ENCODE measurements around the gene COL27A1. TPM values are rescaled to one million over a fixed set of nuclear protein-coding genes. Genes with fewer than 3 reads are reported as not detected.

COL27A1 gene
- total and polyA plus RNA-seq, 9 of the 15 experiments (the other 6 are each of a cell fraction or from before 2014, with no cell fraction given), result 0.07 TPM; not detected in 8

DNA sequence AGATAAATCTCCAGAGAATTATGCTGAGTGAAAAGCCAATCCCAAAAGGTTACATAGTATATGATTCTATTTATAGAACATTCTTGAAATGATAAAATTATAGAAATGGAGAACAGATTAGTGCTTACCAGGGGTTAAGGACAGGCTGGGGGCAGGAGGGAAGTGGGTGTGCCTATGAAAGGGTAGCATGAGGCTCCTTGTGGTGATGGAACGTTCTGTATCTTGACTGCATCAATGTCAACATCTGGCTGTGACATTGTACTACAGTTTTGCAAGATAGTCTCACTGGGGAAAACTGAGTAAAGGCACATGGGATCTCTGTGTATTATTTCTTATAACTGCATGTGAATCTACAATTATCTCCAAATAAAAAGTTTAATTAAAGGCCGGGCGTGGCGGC is 196.6 kb downstream of the COL27A1 start:
- 74% methylated on average over 4 of the region's 4 CpGs for WGBS (ENCODE audit: insufficient coverage, low coverage, missing lambda C conversion rate)
- Histone ChIP-seq H3K9ac (ENCODE audit: insufficient read depth in 1 of 2, low read depth in 2 of 2, low read length in 2 of 2) (no peak overlapping the region), H2AFZ (ENCODE audit: low read depth, low read length) (no peak overlapping the region), H3K4me1 (replicated peaks in 1 of 2; ENCODE audit: control insufficient read depth in 2 of 2, insufficient read depth in 2 of 2, low read length in 2 of 2) (peaks cover 13 to 14% of the 10 kb centered on the region in 2 experiments; a peak in 4 of 5 replicates), H3K9me3 (replicated peaks; ENCODE audit: control insufficient read depth, insufficient read depth, low read depth, low read length) (no peaks in the 10 kb centered on the region), H3K4me2 (ENCODE audit: insufficient read depth, low read length) (no peak overlapping the region), H4K20me1 (replicated peaks; ENCODE audit: control insufficient read depth, insufficient read depth, low read length) (no peaks in the 10 kb centered on the region), H3K79me2 (ENCODE audit: control insufficient read depth, insufficient read depth, low read length) (no peaks in the 10 kb centered on the region), H3K36me3 (ENCODE audit: control insufficient read depth, insufficient read depth, low read length) (peaks cover 8% of the 10 kb centered on the region; the same call in 1 of the 3 replicates), H3K27me3 (ENCODE audit: control insufficient read depth in 2 of 2, insufficient read depth in 2 of 2, low read length in 2 of 2) (no peaks in the 10 kb centered on the region), H3K27ac (ENCODE audit: extremely low read depth, low read depth, low read length) (no peak overlapping the region), H3K4me3 (no peak overlapping the region), H3K9me1 (ENCODE audit: control insufficient read depth, insufficient read depth, low read length) (no peaks in the 10 kb centered on the region)
- DNase-seq (ENCODE audit: extremely low read depth in 1 of 4, low spot score in 3 of 4) (no peak), ATAC-seq (no peak), FAIRE-seq (no peak)
- POLR2A ChIA-PET, result interaction anchor here (0.7 to 2.8 kb wide), 4 partner anchors 9 to 16 kb away, joined by 3 to 11 read pairs (median 4); no protein-coding TSS in a partner anchor
- BruUV-seq (replicated peaks), result no TSS peak
- TF ChIP-seq EWSR1 (IDR thresholded peaks at IDR 0.05; ENCODE audit: borderline replicate concordance, low read depth, partially characterized antibody), result no peak
- TF ChIP-seq, protein P1, sequence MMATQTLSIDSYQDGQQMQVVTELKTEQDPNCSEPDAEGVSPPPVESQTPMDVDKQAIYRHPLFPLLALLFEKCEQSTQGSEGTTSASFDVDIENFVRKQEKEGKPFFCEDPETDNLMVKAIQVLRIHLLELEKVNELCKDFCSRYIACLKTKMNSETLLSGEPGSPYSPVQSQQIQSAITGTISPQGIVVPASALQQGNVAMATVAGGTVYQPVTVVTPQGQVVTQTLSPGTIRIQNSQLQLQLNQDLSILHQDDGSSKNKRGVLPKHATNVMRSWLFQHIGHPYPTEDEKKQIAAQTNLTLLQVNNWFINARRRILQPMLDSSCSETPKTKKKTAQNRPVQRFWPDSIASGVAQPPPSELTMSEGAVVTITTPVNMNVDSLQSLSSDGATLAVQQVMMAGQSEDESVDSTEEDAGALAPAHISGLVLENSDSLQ (IDR thresholded peaks at IDR 0.05), result no peak
- no peak for TF ChIP-seq ZC3H4 (CRISPR knock-in tag; IDR thresholded peaks at IDR 0.05; ENCODE audit: borderline replicate concordance)
- CTCF ChIA-PET (ENCODE audit: low intra/inter-chr PET ratio), result no interaction called here
- in situ Hi-C loops (cut with MboI), result no loop called here
- intact Hi-C loops (cut with micrococcal nuclease), result no loop called here

DNA sequence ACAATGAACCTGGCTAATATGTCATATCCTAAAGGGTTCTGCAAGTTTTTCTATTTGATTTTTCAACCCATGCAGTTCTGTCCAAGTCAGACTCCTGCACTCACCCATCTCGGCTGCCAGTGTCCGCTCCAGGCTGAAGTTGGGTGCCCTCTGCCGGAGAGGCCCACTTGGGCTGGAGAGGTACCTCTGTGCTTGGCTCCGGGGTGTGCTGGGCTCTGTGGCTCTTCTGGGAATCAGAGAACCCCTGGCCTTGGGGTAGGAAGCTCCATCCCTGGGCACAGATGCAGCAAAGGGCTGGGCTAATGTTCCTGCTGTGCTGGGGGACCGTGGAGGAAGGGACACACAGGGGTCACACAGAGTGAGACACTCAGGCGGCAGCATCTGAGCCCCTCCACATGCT is 200.5 kb downstream of the COL27A1 start:
- no peaks in the 10 kb centered on the region for H3K9me3 ChIP-seq (replicated peaks; ENCODE audit: control insufficient read depth, insufficient read depth, low read depth, low read length)
- no peaks in the 10 kb centered on the region for H3K9me1 ChIP-seq (ENCODE audit: control insufficient read depth, insufficient read depth, low read length)
- ChIA-PET POLR2A (interaction anchor here (1.1 kb wide), 1 partner anchor 27 kb away, joined by 3 read pairs; no protein-coding TSS in a partner anchor), CTCF (ENCODE audit: low intra/inter-chr PET ratio) (no interaction called here)
- in situ Hi-C loops (cut with MboI), result no loop called here
- DNase-seq (ENCODE audit: extremely low read depth in 1 of 4, low spot score in 3 of 4) (no peak), ATAC-seq (no peak; the same call in 2 of the 3 replicates), FAIRE-seq (no peak)
- no peaks in the 10 kb centered on the region for H3K79me2 ChIP-seq (ENCODE audit: control insufficient read depth, insufficient read depth, low read length)
- intact Hi-C loops (cut with micrococcal nuclease), result no loop called here
- BruUV-seq (replicated peaks), result no TSS peak
- peak overlapping the region in 1 of 2 experiments; percentile 17; a peak in 1 of 4 replicates for H3K9ac ChIP-seq (ENCODE audit: insufficient read depth in 1 of 2, low read depth in 2 of 2, low read length in 2 of 2)
- H3K4me2 ChIP-seq (ENCODE audit: insufficient read depth, low read length), result no peak overlapping the region
- no peaks in the 10 kb centered on the region for H3K27me3 ChIP-seq (ENCODE audit: control insufficient read depth in 2 of 2, insufficient read depth in 2 of 2, low read length in 2 of 2)
- no peak overlapping the region for H3K4me3 ChIP-seq
- WGBS (ENCODE audit: insufficient coverage, low coverage, missing lambda C conversion rate), result 82% methylated on average over 6 of the region's 6 CpGs
- H2AFZ ChIP-seq (ENCODE audit: low read depth, low read length), result no peak overlapping the region
- H3K36me3 ChIP-seq (ENCODE audit: control insufficient read depth, insufficient read depth, low read length), result peaks cover 10% of the 10 kb centered on the region; the same call in 2 of the 3 replicates
- no peaks in the 10 kb centered on the region for H3K4me1 ChIP-seq (replicated peaks in 1 of 2; ENCODE audit: control insufficient read depth in 2 of 2, insufficient read depth in 2 of 2, low read length in 2 of 2)
- no peak overlapping the region for H3K27ac ChIP-seq (ENCODE audit: extremely low read depth, low read depth, low read length)
- H4K20me1 ChIP-seq (replicated peaks; ENCODE audit: control insufficient read depth, insufficient read depth, low read length), result no peaks in the 10 kb centered on the region
- TF ChIP-seq OTX1 (CRISPR knock-in tag; IDR thresholded peaks at IDR 0.05) (no peak), POLR2G (IDR thresholded peaks at IDR 0.05; ENCODE audit: low read depth, low read length) (peak; percentile 44), ZNF12 (CRISPR knock-in tag; IDR thresholded peaks at IDR 0.05) (no peak), TFAM (CRISPR knock-in tag; conservative IDR thresholded peaks at IDR 0.05) (no peak), BCL6 (CRISPR knock-in tag; IDR thresholded peaks at IDR 0.05) (no peak), RBM15 (IDR thresholded peaks at IDR 0.05; ENCODE audit: insufficient read depth, low read length) (no peak), TAF1 (IDR thresholded peaks at IDR 0.05; ENCODE audit: control insufficient read depth, extremely low read depth, insufficient read depth, low read length, severe bottlenecking) (no peak)
- TF ChIP-seq, protein P2, sequence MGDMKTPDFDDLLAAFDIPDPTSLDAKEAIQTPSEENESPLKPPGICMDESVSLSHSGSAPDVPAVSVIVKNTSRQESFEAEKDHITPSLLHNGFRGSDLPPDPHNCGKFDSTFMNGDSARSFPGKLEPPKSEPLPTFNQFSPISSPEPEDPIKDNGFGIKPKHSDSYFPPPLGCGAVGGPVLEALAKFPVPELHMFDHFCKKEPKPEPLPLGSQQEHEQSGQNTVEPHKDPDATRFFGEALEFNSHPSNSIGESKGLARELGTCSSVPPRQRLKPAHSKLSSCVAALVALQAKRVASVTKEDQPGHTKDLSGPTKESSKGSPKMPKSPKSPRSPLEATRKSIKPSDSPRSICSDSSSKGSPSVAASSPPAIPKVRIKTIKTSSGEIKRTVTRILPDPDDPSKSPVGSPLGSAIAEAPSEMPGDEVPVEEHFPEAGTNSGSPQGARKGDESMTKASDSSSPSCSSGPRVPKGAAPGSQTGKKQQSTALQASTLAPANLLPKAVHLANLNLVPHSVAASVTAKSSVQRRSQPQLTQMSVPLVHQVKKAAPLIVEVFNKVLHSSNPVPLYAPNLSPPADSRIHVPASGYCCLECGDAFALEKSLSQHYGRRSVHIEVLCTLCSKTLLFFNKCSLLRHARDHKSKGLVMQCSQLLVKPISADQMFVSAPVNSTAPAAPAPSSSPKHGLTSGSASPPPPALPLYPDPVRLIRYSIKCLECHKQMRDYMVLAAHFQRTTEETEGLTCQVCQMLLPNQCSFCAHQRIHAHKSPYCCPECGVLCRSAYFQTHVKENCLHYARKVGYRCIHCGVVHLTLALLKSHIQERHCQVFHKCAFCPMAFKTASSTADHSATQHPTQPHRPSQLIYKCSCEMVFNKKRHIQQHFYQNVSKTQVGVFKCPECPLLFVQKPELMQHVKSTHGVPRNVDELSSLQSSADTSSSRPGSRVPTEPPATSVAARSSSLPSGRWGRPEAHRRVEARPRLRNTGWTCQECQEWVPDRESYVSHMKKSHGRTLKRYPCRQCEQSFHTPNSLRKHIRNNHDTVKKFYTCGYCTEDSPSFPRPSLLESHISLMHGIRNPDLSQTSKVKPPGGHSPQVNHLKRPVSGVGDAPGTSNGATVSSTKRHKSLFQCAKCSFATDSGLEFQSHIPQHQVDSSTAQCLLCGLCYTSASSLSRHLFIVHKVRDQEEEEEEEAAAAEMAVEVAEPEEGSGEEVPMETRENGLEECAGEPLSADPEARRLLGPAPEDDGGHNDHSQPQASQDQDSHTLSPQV (IDR thresholded peaks at IDR 0.05), result no peak

Data from K562 (cell line).